ENCODE measurements around the gene CDC20.
A peak's percentile ranks its signal among the peaks of the same experiment; 100 is the strongest.

Gene CDC20

DNA sequence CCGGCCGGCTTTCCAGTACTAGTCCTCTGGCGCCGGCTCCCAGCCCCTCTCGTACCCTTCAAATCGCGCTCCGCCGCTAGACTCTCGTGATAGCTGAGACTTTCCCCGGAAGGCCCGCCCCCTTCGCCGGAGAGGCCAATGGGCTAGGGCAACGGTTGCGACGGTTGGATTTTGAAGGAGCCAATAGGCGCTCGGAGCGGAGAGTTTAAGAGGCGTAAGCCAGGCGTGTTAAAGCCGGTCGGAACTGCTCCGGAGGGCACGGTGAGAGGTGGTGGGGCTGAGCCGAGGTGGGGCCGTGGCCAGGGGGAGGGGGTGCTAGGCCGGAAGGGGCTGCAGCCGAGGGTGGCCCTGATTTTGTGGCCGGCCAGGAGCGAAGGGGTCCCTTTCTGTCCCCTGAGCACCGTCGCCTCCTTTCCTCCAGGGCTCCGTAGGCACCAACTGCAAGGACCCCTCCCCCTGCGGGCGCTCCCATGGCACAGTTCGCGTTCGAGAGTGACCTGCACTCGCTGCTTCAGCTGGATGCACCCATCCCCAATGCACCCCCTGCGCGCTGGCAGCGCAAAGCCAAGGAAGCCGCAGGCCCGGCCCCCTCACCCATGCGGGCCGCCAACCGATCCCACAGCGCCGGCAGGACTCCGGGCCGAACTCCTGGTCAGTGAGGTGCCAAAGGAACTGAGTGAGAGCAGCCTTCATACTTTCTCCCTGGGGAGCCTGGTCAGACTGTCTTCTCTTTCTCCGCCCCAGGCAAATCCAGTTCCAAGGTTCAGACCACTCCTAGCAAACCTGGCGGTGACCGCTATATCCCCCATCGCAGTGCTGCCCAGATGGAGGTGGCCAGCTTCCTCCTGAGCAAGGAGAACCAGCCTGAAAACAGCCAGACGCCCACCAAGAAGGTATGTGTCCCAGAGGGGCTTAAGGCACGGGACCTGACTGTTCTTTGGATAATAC, at the start of gene CDC20:
Gene CDC20, plus strand, starts transcription at position 236 of the 948 bp plus-strand sequence. Its CDS starts 235 bp downstream, at position 471.
- DNase-seq (ENCODE audit: low read depth), result peak; percentile 96

DNA sequence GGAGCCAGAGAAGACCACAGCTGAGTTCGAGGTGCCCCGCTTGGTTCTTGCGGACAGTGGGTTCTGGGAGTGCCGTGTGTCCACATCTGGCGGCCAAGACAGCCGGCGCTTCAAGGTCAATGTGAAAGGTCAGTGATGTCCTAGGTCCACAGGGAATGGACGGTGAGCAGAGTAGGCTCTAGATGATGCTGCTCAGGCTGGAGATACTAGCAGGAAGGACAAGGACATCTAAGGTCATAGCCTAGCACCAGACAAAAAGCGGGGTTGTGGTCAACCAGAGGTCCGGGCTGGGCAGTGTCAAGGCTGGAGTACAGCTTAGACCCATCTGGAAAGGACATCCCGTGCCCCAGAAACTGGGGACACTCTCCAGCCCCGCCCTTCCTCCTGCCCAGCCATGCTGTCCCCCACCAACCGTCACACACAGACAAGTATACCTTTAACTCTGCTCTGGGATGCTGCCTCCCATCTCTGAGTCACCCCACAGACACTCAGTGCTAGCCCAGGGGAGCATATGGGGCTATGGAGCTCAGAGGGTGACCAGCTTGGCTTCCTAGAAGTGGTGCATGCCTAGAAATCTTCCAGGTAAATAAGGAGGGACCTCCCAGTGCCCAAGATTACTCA, 49.3 kb upstream of the CDC20 start:
- DNase-seq (ENCODE audit: low read depth), result no peak

GRCh38 chr1:43311521-43311920, 47.3 kb upstream of the CDC20 start:
- DNase-seq (ENCODE audit: low read depth), result no peak

GRCh38 chr1:43312212-43312623, 46.6 kb upstream of the CDC20 start:
- no peak for DNase-seq (ENCODE audit: low read depth)

DNA sequence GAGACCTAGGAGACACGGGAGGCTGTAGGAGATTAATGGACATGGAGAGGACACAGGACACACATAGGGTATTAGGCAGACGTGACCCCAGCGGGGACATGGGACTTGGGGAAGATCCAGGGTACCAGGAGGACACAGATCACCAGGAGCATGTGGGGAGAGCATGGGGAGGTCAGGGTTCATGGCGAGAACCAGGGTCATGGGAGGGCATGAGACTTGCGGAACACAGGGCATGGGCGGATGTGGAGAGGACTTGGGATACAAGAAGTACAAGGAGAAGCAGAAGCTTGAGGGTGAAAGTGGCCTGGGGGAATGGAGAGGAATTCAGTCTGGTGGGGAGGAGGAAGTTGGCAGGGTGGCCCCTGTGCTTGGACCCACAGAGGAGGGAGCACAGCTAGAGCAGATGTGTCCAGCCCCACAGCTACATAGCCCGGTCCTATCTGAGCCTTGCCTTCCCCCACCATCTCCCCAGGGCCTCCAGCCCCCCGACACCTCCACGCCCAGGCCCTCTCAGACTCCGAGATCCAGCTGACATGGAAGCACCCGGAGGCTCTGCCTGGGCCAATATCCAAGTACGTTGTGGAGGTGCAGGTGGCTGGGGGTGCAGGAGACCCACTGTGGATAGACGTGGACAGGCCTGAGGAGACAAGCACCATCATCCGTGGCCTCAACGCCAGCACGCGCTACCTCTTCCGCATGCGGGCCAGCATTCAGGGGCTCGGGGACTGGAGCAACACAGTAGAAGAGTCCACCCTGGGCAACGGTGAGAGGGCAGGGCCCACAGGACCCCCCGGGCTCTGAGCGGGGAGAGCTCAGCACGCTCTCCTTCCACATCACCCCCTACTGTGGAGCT, 45.9 kb upstream of the CDC20 start:
- no peak for DNase-seq (ENCODE audit: low read depth)

DNA sequence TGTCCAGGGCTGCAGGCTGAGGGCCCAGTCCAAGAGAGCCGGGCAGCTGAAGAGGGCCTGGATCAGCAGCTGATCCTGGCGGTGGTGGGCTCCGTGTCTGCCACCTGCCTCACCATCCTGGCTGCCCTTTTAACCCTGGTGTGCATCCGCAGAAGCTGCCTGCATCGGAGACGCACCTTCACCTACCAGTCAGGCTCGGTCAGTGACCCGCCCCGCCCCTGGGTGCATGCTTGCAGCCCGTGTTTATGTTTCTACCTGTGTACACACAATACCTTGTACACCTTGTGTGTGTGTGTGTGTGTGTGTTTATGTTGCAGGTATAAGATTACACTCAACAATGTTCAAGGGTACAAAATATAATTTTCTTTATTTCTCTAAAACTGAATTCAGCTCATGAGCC, 45.0 kb upstream of the CDC20 start:
- no peak for DNase-seq (ENCODE audit: low read depth)

GRCh38 chr1:43314233-43314632, 44.5 kb upstream of the CDC20 start:
- DNase-seq (ENCODE audit: low read depth), result no peak

DNA sequence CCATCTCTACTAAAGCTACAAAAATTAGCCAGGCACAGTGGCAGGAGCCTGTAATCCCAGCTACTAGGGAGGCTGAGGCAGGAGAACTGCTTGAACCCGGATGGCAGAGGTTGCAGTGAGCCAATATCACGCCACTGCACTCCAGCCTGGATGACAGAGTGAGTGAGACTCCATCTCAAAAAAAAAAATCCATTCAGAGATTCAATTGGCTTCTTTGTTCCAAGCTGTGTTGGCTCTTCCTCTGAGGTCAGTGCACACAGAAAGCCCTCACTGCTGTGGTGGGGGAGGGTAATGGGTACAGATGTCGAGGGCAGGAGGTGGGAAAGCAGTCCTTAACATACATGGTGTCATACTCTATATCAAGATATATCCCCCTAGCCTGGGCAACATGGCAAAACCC, 43.3 kb upstream of the CDC20 start:
- DNase-seq (ENCODE audit: low read depth), result no peak

GRCh38 chr1:43315963-43316737, 42.6 kb upstream of the CDC20 start:
- DNase-seq (ENCODE audit: low read depth), result no peak

DNA sequence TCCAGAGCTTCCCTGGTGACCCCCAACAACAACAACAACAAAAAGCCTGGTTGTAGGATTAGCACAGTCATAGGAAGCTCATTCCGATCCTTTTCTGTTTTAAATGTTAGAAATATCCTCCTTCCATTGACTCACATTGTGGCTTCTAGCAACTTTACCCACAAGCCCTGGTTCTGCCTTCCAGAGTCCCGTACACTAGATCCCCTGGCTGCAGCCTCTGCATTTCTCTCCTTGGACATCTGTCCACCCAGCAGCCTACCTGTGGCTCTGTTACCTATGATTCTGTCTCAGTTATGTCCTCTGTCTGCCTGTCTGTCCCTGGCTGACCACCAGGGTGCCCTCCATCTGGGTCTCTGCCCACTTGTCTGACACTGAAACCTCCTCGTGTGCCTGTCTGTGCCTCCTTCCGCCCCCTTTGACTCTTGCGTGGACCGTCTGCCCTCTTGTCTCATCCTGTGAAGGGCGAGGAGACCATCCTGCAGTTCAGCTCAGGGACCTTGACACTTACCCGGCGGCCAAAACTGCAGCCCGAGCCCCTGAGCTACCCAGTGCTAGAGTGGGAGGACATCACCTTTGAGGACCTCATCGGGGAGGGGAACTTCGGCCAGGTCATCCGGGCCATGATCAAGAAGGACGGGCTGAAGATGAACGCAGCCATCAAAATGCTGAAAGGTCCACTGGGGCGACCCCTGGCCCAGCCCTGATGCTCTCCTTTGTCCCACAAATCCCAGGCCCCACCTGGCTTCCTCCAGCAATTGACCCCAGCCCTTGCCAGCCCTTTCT, 41.9 kb upstream of the CDC20 start:
- no peak for DNase-seq (ENCODE audit: low read depth)

DNA sequence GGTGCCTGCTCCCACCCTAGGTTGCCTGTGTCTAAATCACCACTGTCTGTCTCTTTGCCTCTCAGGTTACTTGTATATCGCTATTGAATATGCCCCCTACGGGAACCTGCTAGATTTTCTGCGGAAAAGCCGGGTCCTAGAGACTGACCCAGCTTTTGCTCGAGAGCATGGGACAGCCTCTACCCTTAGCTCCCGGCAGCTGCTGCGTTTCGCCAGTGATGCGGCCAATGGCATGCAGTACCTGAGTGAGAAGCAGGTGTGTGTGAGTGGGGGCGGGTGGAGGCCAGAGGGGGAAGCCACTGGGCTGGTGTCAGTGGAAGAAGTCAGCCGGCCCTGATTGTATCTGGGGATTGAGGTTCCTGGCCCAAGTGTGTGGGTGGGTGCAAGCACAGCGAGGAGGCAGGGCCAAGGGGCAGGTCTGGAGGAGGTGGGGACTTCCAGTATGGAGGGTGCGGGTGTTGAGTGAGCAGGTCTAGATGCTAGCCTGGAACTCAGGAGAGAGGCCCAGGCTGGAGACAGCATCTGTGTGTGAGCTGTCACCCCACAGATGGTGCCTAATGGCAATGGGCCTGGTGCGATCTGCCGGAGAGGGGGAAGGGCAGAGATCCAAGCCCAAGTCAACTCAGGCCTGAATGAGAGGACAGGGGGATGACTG, 40.8 kb upstream of the CDC20 start:
- DNase-seq (ENCODE audit: low read depth), result no peak

- no peak for DNase-seq (ENCODE audit: low read depth)
Observed at GRCh38 chr1:43318831-43319230, 40.0 kb upstream of the CDC20 start.

DNA sequence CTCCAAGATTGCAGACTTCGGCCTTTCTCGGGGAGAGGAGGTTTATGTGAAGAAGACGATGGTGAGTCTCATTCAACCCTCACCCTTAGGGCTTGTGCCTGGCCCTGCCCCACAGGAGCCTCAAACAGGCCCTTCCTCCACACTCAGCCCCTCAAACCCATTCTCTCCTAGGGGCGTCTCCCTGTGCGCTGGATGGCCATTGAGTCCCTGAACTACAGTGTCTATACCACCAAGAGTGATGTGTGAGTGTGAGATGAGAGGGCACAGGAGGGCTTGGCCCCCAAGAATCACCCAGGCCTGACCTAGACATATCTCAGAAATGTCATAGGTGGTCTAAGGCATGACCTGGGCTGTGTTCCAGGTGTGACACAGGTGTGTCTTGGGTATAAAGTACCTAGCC, 39.5 kb upstream of the CDC20 start:
- no peak for DNase-seq (ENCODE audit: low read depth)

DNA sequence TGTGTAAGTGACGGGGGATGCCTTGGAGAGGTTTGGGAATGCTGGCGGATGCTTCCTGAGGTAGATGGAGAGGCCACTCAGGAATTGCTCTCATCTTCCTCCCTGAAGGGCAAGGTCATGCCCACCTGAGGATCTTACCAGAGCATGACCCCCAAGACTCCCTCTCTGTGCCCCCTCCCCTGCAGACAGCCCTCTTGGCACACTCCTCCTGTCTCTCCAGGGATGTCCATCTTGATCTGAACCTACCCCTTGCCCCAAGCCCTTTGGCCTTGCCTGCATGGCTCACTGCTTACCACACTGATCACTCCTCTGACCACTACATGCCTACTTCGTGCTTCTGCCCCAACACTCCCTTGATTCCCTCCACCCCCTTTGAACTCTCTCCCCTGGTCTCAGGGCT, 39.0 kb upstream of the CDC20 start:
- DNase-seq (ENCODE audit: low read depth), result no peak

DNA sequence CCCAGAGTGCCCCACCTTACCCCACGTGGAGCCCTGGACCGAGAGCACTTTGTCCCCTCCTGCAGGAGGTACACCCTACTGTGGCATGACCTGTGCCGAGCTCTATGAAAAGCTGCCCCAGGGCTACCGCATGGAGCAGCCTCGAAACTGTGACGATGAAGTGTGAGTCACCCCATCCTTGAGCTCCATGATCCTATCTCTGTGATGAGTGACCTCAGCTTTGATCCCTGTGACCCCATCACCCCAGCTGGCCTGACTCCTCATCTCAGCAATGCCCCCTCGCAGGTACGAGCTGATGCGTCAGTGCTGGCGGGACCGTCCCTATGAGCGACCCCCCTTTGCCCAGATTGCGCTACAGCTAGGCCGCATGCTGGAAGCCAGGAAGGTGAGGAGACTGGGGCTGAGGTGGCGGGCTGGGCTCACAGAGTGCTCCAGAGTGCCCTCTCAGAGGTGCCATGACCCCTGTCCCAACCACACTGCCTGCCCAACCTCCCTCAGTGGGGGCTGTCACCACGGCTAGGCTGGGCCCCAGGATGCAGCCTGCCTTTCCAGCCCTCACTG, 37.4 kb upstream of the CDC20 start:
- DNase-seq (ENCODE audit: low read depth), result no peak

GRCh38 chr1:43322506-43322905, 36.3 kb upstream of the CDC20 start:
- DNase-seq (ENCODE audit: low read depth), result no peak

DNA sequence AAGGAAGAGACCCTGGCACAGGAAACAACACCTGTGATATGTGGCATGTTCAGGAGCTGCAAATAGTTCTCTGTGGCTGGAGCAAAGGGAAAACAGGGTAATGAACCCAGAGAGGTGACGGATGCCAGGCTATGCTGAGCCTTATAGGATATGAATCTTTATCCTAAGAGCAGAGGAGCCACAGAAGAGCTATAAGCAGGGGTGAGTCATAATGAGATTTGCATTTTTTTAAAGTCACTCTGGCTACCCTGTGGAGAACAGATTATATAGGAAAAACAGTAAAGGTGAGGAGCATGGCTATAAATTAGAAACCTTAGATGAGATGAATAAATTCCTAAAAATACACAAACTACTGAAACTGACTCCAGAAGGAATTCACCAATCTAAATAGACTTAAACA, 34.0 kb upstream of the CDC20 start:
- DNase-seq (ENCODE audit: low read depth), result no peak

GRCh38 chr1:43325381-43325780, 33.4 kb upstream of the CDC20 start:
- DNase-seq (ENCODE audit: low read depth), result no peak

DNA sequence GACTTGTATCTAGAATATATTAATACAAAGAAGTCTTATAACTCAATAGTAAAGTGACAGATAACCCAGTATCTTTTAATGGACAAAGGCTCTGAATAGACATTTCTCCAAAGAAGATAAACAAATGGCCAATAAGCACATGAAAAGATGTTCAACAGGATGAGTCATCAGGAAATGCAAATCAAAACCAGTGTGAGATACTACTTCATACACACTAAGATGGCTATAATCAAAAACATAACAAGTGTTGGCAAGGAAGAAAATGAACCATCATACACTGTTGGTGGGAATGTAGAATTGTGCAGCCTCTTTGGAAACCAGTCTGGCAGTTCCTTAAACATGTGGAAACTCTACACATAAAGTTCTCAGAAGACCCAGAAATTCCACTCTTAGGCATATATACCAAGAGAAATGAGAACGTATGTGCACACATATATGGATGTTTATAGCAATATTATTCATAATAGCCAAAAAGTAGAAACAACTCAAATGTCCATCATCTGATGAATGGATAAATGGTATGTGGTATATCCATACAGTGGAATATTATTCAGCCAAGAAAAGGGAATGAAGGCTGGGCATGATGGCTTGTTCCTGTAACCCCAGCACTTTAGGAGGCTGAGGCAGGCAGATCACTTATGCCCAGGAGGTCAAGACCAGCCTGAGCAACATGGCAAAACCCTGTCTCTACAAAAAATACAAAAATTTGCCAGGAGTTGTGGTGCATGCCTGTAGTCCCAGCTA, 31.1 kb upstream of the CDC20 start:
- DNase-seq (ENCODE audit: low read depth), result no peak

Measured in stimulated activated CD8-positive, alpha-beta memory T cell treated with anti-CD3 and anti-CD28 coated beads, Interleukin-12 subunit alpha, Interleukin-12 subunit beta, amount 100 ng/mL, for 1 hour (primary cell).